GM12864 (cell line): ENCODE data around the gene SELENOW.
A peak's percentile ranks its signal among the peaks of the same experiment; 100 is the strongest.
"Not testable (repeated sequence)": the region's sequence is repeated elsewhere in the genome, so short reads cannot be mapped to it uniquely, and the experiment has no call there.

Source experiments
- DNase-seq: peaks from one replicate; pipeline ENCODE4 v3.0.0-alpha.2; 2011; ENCODE audit warnings: low read depth
- H3K4me3 ChIP-seq: 2 replicates; pipeline ENCODE4 v1.5.1; 2011; ENCODE audit warnings: mild to moderate bottlenecking, low read depth, low read length, control low read depth
- TF ChIP-seq, protein P1 (sequence below): IDR thresholded peaks from 2 replicates; pipeline ENCODE4 v1.5.1; 2011; ENCODE audit warnings: low read depth, mild to moderate bottlenecking, moderate library complexity, low read length, control low read depth, inconsistent platforms; ENCODE audit errors: missing control alignments

SELENOW gene

GRCh38 chr19:47802521-47803043 lies 24.1 kb downstream of the SELENOW start:
- no peak for DNase-seq
- H3K4me3 ChIP-seq: no peak overlapping the region
- TF ChIP-seq, protein P1, sequence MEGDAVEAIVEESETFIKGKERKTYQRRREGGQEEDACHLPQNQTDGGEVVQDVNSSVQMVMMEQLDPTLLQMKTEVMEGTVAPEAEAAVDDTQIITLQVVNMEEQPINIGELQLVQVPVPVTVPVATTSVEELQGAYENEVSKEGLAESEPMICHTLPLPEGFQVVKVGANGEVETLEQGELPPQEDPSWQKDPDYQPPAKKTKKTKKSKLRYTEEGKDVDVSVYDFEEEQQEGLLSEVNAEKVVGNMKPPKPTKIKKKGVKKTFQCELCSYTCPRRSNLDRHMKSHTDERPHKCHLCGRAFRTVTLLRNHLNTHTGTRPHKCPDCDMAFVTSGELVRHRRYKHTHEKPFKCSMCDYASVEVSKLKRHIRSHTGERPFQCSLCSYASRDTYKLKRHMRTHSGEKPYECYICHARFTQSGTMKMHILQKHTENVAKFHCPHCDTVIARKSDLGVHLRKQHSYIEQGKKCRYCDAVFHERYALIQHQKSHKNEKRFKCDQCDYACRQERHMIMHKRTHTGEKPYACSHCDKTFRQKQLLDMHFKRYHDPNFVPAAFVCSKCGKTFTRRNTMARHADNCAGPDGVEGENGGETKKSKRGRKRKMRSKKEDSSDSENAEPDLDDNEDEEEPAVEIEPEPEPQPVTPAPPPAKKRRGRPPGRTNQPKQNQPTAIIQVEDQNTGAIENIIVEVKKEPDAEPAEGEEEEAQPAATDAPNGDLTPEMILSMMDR: no peak

- not testable (repeated sequence) for DNase-seq
These were observed 24.6 kb downstream of the SELENOW start for GRCh38 chr19:47803148-47803547.

DNA sequence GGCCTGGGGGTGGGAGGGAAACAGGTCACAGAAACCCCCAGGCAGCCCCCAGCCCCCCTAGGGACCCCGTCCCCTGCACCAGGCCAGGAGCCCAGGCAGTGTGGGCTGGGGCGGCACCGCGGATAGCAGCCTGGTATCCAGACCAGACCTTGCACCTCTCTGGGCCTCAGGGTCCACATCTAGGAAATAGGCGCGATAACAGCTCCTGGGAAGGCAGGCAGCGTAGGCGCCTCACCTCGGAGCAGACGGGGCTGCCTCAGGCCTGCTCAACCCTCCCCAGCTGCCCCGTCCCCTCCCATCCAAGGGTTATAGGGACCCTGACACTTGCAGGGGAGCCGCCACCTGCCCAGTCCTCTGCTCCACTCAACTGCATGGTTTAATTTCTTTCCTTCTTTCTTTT lies 25.2 kb downstream of the SELENOW start:
- not testable (repeated sequence) for DNase-seq, H3K4me3 ChIP-seq

More at GRCh38 chr19:47803148-47803547, 24.6 kb downstream of the SELENOW start:
- not testable (repeated sequence) for H3K4me3 ChIP-seq

DNA sequence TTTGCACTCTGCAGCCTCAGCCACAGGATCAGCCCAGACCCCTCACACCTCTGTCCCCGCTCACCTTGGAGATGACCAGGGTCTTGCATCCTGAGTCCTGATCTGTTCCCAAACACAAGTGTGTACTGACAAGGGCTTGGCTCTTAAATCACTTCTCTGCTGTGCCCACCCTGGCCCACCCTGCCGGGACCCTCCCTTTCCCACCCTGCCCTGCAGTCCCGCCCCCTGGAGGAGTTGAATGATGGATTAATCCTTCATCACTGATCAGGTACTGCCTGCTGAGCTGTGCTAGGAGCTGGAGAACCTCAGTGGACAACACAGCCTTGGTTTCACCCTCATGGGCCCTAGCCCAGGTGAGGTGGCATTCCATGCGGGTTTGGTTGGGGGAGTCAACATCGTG lies 25.9 kb downstream of the SELENOW start, which contains the start of gene TPRX1:
TSS of gene TPRX1 (minus strand) at position 101 of the 400 bp plus-strand sequence. CDS start at position 89, 12 bp downstream.
- H3K4me3 ChIP-seq, DNase-seq: not testable (repeated sequence)

DNA sequence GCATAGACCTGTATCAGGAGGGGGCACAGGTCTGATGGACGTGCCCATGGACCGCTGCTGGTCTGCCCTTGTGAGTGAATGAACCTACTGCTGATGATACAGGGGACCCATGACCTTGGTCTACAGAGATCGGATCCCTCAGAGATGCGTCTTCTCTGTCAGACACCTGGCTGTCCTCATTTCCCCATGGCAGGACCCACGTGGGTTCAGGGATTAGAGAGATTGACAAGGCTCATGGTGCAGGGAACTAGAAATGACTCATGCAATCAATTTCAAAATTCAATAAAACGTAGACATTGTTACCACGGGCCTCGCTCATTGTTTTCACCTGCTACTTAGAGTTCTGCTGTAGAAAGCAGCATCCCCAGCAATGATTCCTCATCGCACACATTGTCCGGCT lies 26.8 kb downstream of the SELENOW start:
- TF ChIP-seq, protein P1: no peak
- no peak for DNase-seq
- H3K4me3 ChIP-seq: no peak overlapping the region

GRCh38 chr19:47806435-47806834 lies 27.9 kb downstream of the SELENOW start:
- TF ChIP-seq, protein P1: no peak
- no peak overlapping the region for H3K4me3 ChIP-seq
- DNase-seq: no peak

DNA sequence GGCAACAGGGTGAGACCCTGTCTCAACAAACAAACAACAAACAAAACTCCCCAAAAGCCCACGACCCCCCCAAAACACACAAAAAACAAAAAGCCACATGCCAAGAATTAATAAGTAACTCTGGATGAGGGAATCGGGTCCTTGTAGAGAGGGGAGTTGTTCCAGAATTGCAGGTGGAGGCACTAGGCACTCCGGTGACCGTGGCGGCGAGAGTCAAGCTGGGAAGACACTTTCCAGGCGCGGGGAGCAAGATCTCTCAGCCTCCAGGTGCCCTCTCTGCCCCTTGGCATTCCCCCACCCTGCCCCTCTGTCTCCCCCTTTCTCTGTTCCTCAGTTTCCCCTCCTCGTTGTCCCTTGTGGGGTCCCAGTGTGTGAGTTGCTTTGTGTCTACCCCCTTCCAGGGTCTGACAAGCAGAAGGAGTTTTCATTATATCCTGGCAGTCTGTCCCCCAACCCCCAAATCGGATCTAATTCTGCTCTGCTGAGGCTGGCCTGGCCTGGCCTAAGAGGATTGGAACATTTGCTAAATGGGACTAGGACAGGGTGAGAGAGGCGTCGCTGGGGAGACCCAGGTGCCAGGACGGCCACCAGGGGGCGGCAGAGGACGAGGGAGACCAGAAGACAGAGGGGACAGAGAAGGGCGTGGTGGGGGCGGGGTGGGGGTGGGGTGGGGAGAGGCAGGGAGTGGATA lies 34.9 kb downstream of the SELENOW start:
- no peak for DNase-seq

DNA sequence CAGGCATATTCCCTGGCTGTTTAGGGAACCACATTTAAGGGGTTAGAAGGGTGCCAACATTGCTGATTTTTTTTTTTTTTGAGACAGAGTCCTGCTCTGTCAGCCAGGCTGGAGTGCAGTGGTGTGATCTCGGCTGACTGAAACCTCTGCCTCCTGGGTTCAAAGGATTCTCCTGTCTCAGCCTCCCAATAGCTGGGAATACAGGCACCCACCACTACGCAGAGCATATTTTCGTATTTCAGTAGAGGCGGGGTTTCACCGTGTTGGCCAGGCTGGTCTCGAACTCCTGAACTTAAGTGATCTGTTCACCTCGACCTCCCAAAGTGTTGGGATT lies 35.5 kb downstream of the SELENOW start:
- no peak for DNase-seq
- TF ChIP-seq, protein P1: no peak

More for the DNA sequence above, 34.9 kb downstream of the SELENOW start:
- no peak overlapping the region for H3K4me3 ChIP-seq
- TF ChIP-seq, protein P1: peak; percentile 64

DNA sequence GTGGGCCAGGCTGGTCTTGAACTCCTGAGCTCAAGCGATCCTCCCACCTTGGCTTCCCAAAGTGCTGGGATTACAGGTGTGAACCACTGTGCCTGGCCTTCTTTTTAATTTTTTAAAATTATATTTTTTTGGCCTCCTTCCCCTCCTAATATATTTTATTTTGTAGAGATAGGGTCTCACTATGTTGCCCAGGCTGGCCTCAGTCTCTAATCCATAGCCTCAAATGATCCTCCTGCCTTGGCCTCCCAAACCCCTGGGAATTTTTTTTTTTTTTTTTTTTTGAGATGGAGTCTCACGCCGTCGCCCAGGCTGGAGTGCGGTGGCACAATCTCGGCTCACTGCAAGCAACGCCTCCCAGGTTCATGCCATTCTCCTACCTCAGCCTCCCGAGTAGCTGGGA lies 37.8 kb downstream of the SELENOW start:
- H3K4me3 ChIP-seq, DNase-seq: not testable (repeated sequence)

More for the DNA sequence above, 35.5 kb downstream of the SELENOW start:
- H3K4me3 ChIP-seq: no peak overlapping the region

DNA sequence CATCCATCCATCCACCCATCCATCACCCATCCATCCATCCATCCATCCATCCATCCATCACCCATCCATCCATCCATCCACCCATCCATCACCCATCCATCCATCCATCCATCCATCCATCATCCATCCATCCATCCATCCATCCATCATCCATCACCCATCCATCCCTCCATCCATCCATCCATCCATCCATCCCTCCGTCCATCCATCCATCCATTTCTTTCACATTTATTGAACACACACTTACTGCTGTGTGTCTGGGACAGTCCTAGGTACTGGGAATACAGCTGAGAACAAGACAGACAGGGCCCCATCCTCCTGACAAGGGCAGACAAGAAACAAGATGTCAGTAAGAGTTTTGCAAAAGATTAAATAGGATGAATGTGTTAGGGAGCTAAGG lies 39.7 kb downstream of the SELENOW start:
- not testable (repeated sequence) for H3K4me3 ChIP-seq, DNase-seq
